ENCODE results near the gene HIGD2B.
"Not testable (repeated sequence)": the region's sequence is repeated elsewhere in the genome, so short reads cannot be mapped to it uniquely, and the experiment has no call there.

The HIGD2B gene, protein sequence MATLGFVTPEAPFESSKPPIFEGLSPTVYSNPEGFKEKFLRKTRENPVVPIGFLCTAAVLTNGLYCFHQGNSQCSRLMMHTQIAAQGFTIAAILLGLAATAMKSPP

DNA sequence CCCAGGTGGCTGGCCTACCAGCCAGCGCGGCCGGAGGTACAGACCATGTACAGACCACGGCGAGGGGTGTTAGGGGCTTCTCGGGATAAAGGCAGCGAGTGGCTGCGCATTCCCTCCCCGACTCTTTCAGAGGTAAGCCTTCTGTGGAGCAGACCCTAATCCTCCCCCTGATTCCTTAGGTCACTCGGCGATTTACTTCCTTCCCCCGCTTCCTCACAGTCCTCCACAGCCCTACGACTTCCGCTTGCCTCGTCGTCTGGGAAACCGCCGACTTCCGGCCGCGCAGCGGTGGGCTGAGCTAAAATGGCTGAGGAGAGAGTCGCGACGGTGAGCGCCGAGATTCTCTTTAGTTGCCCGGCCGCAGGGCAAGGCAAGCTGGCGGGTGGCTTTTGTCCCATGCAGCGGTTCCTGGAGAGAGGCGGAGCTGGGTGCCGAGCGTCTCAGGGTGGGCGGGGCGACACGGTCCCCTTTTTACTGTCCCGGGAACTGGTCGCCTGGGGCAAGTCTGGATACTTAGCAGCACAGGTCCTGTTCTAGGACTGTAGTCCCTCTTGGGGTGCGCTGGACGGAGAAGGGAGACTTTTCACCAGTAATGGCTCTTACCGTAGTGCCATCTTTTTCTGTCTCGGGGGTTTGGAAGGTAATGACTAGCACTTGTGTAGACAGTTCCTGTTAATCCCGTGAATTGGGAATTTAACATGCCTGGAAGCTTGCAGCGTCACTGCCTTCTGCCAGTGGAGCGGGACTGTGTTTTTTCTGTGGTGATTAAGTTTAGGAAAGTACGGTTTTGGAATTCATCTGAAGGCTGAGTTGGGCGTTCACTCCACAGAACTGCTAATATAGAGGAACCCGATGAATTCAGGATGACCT is at the start of gene HIGD2B, which contains the start of gene BBS4:
TSS of gene HIGD2B (minus strand) at position 258 of the 870 bp plus-strand sequence. CDS start 9,808 bp downstream, outside the sequence.
TSS of gene BBS4 (plus strand) at position 283 of the 870 bp plus-strand sequence. CDS start at position 304, 21 bp downstream.
- DNase-seq = peak; percentile 78

DNA sequence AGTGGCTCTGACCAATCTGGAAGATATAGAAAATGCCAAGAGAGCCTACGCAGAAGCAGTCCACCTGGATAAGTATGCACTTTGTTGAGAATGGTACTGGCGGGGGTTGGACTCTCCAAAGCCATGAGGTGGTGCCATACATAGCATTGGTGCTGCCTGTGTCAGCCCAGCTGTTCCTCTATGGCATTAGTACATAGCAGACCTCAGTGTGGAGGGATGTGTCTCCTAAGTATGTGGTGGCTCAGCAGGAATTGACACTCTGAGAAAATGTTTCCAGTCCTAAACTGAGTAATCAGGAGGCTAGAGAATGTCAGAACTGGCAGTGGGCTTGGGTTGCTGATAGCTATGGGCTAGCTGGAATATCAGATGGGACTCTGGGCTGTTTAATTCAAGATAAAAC is 49.1 kb upstream of the HIGD2B start:
- DNase-seq = no peak

DNA sequence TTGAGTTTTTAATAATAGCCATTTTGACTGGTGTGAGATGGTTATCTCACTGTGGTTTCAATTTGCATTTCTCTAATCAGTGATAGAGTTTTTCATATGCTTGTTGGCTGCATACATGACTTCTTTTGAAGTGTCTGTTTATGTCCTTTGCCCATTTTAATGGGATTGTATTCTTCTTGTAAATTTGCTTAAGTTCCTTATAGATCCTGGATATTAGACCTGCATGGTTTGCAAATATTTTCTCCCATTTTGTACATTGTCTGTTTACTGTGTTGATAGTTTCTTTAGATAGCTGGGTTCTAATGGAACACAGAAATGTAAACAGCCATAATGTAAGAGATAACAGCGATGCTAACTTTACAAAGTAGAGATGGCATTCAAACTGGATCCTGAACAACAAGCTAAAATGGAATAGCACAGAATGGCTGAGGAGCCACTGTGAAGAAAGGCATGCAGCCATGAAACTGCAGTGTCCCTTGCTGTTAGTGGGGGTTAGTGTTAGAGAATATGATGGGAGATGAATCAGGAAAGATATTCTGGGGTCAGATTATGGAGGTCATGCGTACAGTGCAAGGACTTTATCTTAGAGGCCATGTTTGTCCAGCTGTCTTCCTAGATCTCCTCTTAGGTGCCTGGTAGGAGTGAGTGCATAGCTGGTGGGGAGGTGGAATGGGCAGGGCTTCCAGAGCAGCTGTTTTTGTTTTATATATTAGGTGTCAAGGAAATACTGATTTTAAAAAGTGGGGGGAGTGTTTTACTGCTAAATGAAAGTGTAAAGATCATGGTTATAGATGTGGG is 48.2 kb upstream of the HIGD2B start:
- no peak for DNase-seq

DNA sequence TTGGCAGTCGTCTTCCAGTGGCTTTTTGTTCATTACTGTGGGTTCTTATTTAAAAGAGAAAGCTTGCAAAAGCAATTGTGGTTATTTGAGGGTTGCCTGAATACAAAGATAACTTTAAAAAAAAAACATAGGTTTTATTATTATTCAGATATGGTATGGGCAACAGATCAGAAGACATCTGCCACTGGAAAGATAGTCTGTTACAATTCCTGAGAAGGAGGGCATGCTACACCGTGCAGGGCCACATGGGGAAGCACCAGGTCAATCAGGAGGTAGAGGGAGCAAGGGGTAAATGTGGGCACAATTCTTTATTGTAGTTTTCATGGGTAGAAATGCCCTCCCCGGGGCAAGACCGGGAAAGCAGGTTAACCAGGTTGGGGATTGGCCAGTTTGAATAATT is 46.5 kb upstream of the HIGD2B start:
- DNase-seq = no peak

DNA sequence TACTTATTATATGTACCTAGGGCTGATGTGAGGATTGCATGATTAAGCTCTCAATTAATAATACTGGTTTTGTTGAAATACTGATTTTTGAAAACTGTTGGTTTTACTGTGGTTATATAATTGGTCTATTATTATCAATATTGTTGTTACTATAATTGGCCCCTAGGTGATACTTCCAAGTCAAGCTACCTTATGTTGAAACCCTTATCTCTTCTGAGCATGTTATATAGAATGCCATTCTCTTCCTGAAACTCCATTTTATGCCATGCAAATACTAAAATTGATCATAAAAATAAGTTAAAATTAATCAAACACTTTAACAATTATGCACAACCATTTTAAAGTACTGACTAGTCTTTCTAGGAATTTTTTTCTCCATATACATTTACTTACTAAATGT is 46.1 kb upstream of the HIGD2B start:
- no peak for DNase-seq

DNA sequence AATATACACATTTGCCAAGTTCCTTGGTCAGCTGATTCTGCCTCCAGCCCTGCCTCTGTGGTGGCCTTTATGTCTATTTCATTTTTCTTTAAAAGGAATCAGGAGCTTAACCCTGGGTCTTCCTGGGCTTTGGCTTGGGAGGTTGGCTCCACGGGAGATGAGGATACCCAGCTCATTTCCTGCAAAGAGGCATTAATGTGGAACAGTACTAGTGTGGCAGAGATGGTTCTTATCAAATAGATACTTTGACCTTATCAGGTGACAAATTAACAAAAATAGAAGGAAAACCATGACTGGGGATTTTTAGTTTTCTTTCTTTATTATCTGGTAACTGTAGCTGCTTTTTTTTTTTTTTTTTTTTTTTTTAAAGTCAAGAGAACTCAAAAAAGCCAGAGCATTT is 42.8 kb upstream of the HIGD2B start:
- no peak for DNase-seq

DNA sequence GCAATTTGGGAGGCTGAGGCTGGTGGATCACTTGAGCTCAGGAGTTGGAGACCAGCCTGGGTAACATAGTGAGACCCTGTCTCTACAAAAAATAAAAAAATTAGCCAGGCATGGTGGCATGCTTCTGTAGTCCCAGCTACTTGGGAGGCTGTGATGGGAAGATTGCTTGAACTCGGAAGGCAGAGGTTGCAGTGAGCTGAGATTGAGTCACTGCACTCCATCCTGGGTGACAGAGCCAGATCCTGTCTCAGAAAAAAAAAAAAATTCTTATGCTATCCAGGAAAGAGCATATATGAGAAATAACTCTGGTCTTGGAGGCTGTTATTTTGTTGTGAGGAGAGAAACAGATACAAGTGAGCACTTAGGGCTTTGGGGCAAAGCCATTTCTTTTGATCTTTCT is 42.3 kb upstream of the HIGD2B start:
- DNase-seq = not testable (repeated sequence)

DNA sequence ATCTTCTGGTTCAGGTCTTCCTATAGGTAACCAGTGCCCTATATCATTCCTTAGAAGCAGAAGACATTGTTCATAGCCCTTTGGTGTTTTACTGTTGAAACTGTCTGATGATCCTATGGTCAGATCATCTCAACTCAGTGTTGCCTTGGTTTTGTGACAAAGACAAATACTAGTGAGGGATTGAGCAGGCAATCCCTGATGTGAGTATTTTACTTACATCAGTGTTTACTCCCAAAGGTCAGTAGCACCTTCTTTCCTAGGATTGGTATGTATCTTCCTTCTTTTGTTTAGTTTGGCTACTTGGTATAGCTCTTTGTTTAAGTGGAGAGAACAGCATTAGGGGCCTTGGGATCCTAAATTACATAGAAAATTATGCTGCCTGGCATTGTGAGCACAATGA is 41.2 kb upstream of the HIGD2B start:
- DNase-seq = no peak

DNA sequence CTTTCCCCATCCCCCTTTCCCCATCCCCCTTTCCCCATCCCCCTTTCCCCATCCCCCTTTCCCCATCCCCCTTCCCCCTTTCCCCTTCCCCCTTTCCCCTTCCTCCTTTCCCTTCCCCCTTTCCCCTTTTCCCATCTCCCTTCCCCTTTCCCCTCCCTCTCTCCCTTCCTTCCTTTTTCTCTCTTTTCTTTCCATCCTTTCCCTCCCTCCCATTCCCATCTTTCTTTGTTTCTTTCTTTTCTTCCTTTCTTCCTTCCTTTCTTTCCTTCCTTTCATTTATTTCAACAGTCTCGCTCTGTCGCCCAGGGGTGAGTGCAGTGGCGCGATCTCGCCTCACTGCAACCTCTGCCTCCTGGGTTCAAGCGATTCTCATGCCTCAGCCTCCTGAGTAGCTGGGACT is 39.9 kb upstream of the HIGD2B start:
- not testable (repeated sequence) for DNase-seq

DNA sequence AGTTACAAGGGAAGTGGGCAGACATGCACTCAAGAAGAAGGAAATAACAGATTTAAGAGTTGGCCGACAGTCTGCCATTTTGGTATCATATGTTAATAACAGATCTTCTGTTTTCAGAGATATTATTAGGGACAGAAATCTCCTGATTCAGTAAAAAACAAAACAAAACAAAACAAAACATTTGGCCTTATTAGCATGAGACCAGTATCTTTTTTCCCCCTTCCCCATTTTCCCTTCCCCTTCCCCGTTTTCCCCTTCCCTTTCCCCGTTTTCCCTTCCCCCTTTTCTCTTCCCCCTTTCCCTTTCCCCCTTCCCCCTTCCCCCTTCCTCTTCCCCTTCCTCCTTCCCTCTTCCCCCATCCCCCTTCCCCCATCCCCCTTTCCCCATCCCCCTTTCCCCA is 39.5 kb upstream of the HIGD2B start:
- DNase-seq = no peak

DNA sequence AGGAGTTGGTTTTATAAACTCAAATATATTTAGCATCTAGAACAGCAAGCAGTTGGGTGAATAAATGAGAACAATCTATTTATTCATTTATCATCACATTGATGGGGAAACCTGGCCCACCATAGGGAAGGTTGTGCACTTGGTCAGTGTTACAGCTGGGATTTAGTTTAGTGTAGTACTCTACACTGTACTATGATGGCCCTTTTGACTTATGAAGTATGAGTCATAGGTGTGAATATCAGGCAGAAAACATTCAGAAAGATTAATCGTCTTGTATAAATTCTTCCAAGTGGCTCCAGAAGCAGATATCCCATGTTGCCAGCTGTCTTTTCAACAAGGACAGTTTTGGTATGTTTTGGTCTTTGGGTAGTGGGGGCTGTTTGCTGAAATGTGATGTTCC is 38.0 kb upstream of the HIGD2B start:
- no peak for DNase-seq

DNA sequence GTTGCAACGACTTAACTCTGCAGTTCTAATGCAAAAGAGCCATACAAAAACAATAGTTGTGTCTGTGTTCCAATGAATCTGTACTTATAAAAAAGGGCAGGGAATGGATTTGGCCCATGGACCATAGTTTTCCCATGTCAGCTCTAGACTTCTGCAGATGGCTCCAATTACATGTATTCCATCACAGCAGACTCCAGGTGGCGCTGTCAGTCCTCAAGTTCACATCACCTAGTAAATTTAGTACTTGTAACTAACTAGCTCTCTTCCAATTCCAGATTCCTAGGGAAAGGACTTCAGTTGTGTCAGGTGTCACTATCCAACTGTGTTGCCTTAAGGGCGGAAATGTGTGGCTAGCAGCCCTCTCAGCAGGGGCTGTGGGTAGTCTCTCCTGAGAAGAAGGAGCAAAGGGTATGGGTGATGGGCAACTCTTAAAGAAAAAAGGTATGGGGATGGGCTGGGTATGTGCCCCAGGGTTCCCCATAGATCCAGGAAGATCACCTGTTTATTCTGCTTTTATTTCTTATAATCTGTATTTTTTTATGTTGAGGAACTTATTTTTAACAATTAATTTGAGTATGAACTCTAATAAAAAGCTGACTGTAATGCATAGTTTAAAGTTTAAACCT is 36.2 kb upstream of the HIGD2B start:
- DNase-seq = peak; percentile 61

DNA sequence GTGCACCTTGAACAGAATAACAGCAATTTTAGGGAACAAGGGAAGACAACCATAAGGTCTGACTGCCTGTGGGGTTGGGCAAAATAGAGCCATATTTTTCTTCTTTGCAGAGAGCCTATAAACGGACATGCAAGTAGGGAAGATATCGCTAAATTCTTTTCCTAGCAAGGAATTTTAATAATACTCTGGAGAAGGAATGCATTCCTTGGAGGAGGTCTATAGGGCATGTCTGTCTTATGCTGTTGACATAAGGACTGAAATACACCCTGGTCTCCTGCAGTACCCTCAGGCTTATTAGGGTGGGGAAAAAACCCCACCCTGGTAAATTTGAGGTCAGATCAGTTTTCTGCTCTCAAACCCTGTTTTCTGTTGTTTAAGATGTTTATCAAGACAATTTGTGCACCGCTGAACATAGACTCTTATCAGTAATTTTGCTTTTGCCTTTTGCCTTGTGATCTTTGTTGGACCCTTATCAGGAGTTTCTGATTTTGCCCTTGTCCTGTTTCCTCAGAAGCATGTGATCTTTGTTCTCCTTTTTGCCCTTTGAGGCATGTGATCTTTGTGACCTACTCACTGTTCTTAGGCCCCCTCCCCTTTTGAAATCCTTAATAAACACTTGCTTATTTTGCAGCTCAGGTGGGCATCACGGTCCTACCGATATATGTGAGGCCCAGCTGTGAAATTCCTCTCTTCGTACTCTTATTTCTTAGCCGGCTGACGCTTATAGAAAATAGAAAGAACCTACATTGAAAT is 22.7 kb upstream of the HIGD2B start:
- not testable (repeated sequence) for DNase-seq

DNA sequence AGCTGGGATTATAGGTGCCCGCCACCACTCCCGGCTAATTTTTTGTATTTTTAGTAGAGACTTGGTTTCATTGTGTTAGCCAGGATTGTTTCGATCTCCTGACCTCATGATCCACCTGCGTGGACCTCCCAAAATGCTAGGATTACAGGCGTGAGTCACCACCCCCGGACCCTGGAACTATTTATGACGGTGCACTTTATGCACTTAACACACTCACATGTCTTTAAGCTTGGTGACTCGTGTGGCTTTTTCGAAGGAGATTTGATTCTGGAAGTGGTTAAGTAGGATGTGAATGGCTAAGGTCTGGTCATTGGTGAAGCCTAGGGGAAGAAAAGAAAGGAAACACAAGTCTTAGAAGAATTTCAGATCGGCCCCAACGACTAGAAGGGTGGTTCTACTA is 20.3 kb upstream of the HIGD2B start:
- DNase-seq = no peak

DNA sequence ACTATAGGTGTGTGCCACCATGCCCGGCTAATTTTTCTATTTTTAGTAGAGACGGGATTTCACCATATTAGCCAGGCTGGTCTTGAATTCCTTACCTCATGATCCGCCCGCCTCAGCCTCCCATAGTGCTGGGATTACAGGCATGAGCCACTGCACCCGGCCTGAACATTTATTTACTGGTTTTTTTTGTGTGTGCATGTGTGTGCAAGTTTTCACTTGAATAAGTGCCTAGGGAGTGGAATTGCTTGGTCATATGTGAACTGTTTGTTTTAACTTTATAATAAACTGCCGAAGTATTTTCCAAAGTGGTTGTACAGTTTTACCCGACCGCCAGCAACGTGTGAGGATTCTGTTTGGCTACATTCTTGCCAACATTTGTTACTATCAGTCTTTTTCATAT is 14.1 kb upstream of the HIGD2B start:
- no peak for DNase-seq

DNA sequence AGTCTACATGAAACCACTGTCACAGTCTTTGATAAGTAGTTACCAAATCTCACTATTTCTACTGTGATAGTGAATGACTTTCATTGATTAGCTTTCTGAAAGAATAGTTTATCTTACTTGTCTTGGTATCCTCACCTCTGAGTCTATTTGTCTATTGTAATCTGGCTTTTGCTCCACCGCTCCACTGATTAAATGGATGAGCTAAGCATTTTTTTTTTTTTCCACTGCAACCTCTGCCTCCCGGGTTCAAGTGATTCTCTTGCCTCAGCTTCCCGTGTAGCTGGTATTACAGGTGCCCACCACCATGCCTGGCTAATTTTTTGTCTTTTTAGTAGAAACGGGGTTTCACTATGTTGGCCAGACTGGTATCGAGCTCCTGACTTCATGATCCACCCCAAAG is 13.0 kb upstream of the HIGD2B start:
- no peak for DNase-seq

DNA sequence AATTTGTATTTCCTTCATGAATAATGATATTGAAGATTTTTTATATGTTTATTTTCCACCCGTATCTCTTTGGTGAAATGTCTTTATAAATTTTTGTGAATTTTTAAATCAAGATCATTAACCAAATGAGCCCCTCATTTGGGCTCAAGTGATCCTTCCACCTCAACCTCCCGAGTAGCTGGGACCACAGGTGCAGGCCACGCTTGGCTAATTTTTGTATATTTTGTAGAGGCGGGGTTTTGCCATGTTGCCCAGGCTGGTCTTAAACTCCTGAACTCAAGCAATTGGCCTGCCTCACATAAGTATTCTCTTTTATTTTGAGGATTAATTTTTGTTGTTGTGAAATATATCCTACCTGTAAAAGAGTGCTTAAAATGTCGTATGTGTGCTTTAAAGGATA is 5.0 kb upstream of the HIGD2B start:
- DNase-seq = no peak

DNA sequence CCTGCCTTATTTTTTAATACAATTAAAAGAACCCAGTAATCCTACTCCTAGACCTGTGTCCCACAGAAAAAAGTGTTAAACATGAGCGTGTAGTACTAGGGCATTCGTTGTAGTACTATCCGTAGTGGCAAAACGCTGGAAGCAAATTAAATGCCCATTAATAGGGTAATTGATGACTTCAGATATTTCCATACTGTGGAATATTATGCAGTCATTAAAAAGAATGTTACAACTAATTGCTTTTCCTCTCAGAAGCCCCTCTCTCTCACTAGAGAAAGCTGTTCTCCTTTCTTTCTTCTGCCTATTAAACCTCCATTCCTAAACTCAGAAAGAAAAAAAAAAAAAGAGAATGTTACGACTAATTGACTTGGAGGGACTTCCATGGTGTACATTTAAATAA is 2.7 kb upstream of the HIGD2B start:
- no peak for DNase-seq

DNA sequence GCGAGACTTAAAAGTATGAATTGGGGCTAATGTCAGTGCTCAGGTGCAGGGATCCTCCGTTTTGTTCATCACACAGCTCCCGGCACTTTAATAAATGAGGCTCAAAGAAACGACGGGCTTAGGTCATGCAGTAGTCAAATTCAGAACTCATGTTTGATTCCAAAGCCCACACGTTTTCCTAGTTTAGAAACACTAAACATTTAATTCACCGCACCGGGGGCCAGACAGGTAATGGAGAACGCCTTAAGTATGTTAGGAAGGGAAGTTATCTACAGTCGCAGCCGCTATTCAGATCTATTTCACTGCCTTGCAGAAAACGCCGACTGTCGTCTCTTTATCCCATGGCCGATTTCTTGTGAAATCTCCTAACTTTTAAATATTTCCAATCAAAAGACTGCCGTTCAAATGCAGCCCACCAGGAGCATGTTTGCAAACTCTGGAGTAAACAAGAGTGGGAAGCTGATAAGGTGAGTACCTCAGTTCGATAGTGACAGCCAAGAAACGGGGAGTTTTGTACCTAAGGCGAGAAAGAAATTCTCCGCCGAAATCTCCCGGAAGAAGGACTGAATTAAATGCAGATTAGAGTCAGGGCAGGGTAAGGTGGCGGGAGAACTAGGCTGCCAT is 569 bp downstream of the HIGD2B start:
- no peak for DNase-seq

DNA sequence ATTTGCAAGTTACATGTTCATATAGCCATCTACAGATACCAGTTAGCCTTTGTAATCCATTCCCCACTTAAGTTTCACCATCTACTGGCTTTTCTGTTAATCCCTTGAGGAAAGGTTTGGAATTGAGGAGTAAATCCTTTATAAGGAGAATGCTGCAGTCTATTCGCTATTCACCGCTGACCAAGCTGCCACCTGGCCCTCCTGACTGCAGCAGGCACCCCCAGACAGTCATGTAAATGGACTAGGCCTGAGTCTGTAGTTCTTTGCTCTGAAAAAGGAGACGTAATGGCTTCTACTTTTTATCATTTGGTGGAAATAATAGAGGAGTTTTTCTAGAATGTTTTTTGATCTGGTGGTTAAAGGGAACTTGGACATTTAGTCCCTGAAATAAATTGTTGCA is 3.2 kb downstream of the HIGD2B start:
- DNase-seq = no peak

DNA sequence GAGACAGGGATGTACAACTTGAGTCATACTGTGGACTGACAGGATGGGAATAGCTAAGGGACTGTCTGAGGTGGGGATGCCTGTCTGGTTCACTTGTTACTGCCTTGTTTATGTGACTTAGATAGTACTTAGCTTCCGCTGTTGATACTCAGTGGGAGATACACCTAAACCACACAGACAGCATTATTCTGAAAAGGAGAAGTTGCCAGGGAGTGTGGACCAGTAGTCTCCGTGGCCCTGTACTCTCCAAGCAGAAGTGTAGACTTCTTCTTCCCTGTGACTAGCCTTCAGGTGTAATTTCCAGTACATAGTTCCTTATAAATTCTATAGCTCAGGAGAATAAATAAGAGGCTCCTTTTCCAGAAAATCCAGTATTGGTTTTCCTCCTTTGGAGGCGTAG is 5.1 kb downstream of the HIGD2B start:
- no peak for DNase-seq

DNA sequence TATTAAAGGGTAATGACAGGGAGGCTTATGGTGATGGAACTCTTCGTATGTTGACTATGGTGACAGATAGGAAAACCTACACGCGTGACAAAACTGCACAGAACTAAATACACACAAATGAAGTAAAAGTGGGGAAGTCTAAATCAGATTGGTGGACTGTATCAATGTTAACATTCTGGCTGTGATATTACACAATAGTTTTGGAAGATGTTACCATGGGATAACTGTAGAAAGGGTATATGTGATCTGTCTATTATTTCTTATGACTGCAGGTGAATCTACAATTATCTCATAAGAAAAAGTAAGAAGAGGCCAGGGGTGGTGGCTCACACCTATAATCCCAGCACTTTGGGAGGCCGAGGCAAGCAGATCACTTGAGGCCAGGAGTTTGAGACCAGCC is 9.1 kb downstream of the HIGD2B start:
- no peak for DNase-seq

Measured in stimulated activated CD4-positive, alpha-beta T cell treated with anti-CD3 and anti-CD28 coated beads, Interleukin-12 subunit alpha, Interleukin-12 subunit beta, amount 100 ng/mL, for 4 hours (primary cell).